H9 (cell line): ENCODE data around the gene GNE. TPM values are rescaled to one million over a fixed set of nuclear protein-coding genes. Genes with fewer than 3 reads are reported as not detected.

Experiments used
- DNase-seq: peaks from one replicate; pipeline ENCODE4 v3.0.0-alpha.2; 2017
- H2AFZ ChIP-seq: one replicate; pipeline ENCODE4 v1.6.1; 2013; ENCODE audit warnings: mild to moderate bottlenecking, low read length, control low read depth, moderate library complexity
- H2AK5ac ChIP-seq: 2 replicates; pipeline ENCODE4 v1.6.1; 2013; ENCODE audit warnings: low read length, control low read depth, mixed read lengths; ENCODE audit not compliant: insufficient read length
- H2BK120ac ChIP-seq: one replicate; pipeline ENCODE4 v1.6.1; 2013; ENCODE audit warnings: low read depth, mild to moderate bottlenecking, low read length, control low read depth, inconsistent platforms; ENCODE audit not compliant: poor library complexity, severe bottlenecking
- H2BK12ac ChIP-seq: 2 replicates; pipeline ENCODE4 v1.6.1; 2013; ENCODE audit warnings: low read length, control low read depth, mixed read lengths, low read depth; ENCODE audit not compliant: insufficient read length
- H2BK15ac ChIP-seq: 2 replicates; pipeline ENCODE4 v1.6.1; 2013; ENCODE audit warnings: low read depth, low read length, control low read depth
- H2BK20ac ChIP-seq: one replicate; pipeline ENCODE4 v1.6.1; 2013; ENCODE audit warnings: low read depth, mild to moderate bottlenecking, low read length, control low read depth, inconsistent platforms; ENCODE audit not compliant: poor library complexity, severe bottlenecking
- H2BK5ac ChIP-seq: 2 replicates; pipeline ENCODE4 v1.6.1; 2013; ENCODE audit warnings: low read length, control low read depth, mixed read lengths; ENCODE audit not compliant: insufficient read length
- H3K14ac ChIP-seq: 2 replicates; pipeline ENCODE4 v1.6.1; 2013; ENCODE audit warnings: low read length, control low read depth; ENCODE audit not compliant: insufficient read depth
- H3K18ac ChIP-seq: 2 replicates; pipeline ENCODE4 v1.6.1; 2013; ENCODE audit warnings: low read depth, mild to moderate bottlenecking, mixed read lengths, low read length, control low read depth; ENCODE audit not compliant: insufficient read length
- H3K23ac ChIP-seq: 2 replicates; pipeline ENCODE4 v1.6.1; 2013; ENCODE audit warnings: low read length, control low read depth, mixed read lengths, low read depth; ENCODE audit not compliant: insufficient read length
- H3K23me2 ChIP-seq: 2 replicates; pipeline ENCODE4 v1.6.1; 2013; ENCODE audit warnings: low read depth, mild to moderate bottlenecking, mixed read lengths, low read length, control low read depth; ENCODE audit not compliant: insufficient read length, poor library complexity, severe bottlenecking
- H3K27ac ChIP-seq: 2 replicates; pipeline ENCODE4 v1.5.1; 2013; ENCODE audit warnings: low read length, control low read depth, mixed read lengths, low read depth; ENCODE audit not compliant: insufficient read length
- H3K27me3 ChIP-seq: 2 replicates; pipeline ENCODE4 v1.6.1; 2013; ENCODE audit warnings: low read length, control low read depth, inconsistent platforms; ENCODE audit not compliant: insufficient read depth
- H3K4ac ChIP-seq: 2 replicates; pipeline ENCODE4 v1.6.1; 2013; ENCODE audit warnings: low read depth, mild to moderate bottlenecking, control low read depth, inconsistent platforms, low read length, moderate library complexity
- H3K4me1 ChIP-seq: 2 replicates; pipeline ENCODE4 v1.6.1; 2013; ENCODE audit warnings: low read length, control low read depth, inconsistent platforms; ENCODE audit not compliant: insufficient read depth
- H3K4me2 ChIP-seq: 2 replicates; pipeline ENCODE4 v1.6.1; 2013; ENCODE audit warnings: low read length, control low read depth, mixed read lengths; ENCODE audit not compliant: insufficient read length, insufficient read depth
- H3K56ac ChIP-seq: 2 replicates; pipeline ENCODE4 v1.6.1; 2013; ENCODE audit warnings: low read depth, mild to moderate bottlenecking, mixed read lengths, low read length, control low read depth; ENCODE audit not compliant: insufficient read length
- H3K79me1 ChIP-seq: 2 replicates; pipeline ENCODE4 v1.6.1; 2013; ENCODE audit warnings: low read depth, mild to moderate bottlenecking, moderate library complexity, low read length, control low read depth, inconsistent platforms; ENCODE audit not compliant: insufficient read depth, poor library complexity, severe bottlenecking
- H3K79me2 ChIP-seq: 2 replicates; pipeline ENCODE4 v1.6.1; 2013; ENCODE audit warnings: low read length, control low read depth, inconsistent platforms; ENCODE audit not compliant: insufficient read depth
- H3K9ac ChIP-seq: 2 replicates; pipeline ENCODE4 v1.6.1; 2013; ENCODE audit warnings: low read length, control low read depth, mixed read lengths; ENCODE audit not compliant: insufficient read length; ENCODE audit errors: extremely low read depth
- H3K9me3 ChIP-seq: one replicate; pipeline ENCODE4 v1.6.1; 2013; ENCODE audit warnings: low read depth, low read length, inconsistent platforms; ENCODE audit not compliant: control insufficient read depth
- H3T11ph ChIP-seq: one replicate; pipeline ENCODE4 v1.6.1; 2013; ENCODE audit warnings: mild to moderate bottlenecking, low read length, control low read depth, inconsistent platforms
- H4K20me1 ChIP-seq: one replicate; pipeline ENCODE4 v1.6.1; 2013; ENCODE audit not compliant: control insufficient read depth, insufficient read length, insufficient read depth
- H4K5ac ChIP-seq: 2 replicates; pipeline ENCODE4 v1.6.1; 2013; ENCODE audit warnings: low read depth, mild to moderate bottlenecking, mixed read lengths, low read length, control low read depth; ENCODE audit not compliant: insufficient read length
- H4K8ac ChIP-seq: replicated peaks from 2 replicates; pipeline ENCODE4 v1.6.1; 2013; ENCODE audit warnings: low read length, control low read depth, mixed read lengths, low read depth; ENCODE audit not compliant: insufficient read length
- H4K91ac ChIP-seq: 2 replicates; pipeline ENCODE4 v1.6.1; 2013; ENCODE audit warnings: low read depth, mild to moderate bottlenecking, moderate library complexity, mixed read lengths, low read length, control low read depth; ENCODE audit not compliant: insufficient read length
- H3K27ac Mint-ChIP-seq, 3 experiments: 2 replicates in 2 of 3; 3 replicates in 1 of 3; pipeline ENCODE4 v1.8.0; 2020 to 2021; ENCODE audit warnings: mixed read lengths in 3 of 3, mild to moderate bottlenecking in 1 of 3, moderate library complexity in 1 of 3
- H3K27me3 Mint-ChIP-seq: 2 replicates; pipeline ENCODE4 v1.8.0; 2021; ENCODE audit warnings: low read depth, mild to moderate bottlenecking, moderate library complexity, mixed read lengths
- H3K36me3 Mint-ChIP-seq, 3 experiments: 2 replicates in 2 of 3; 3 replicates in 1 of 3; pipeline ENCODE4 v1.8.0; 2020 to 2021; ENCODE audit warnings: low read depth in 3 of 3, mixed read lengths in 3 of 3; ENCODE audit not compliant: insufficient read depth in 1 of 3
- H3K4me1 Mint-ChIP-seq, 2 experiments: 2 replicates each; pipeline ENCODE4 v1.8.0; 2020; ENCODE audit warnings: mixed read lengths in 2 of 2
- H3K4me3 Mint-ChIP-seq, 2 experiments: 2 replicates in 1 of 2; 3 replicates in 1 of 2; pipeline ENCODE4 v1.8.0; 2020 to 2021; ENCODE audit warnings: mild to moderate bottlenecking in 2 of 2, mixed read lengths in 2 of 2, moderate library complexity in 1 of 2
- H3K9me3 Mint-ChIP-seq, 2 experiments: 2 replicates in 1 of 2; 3 replicates in 1 of 2; pipeline ENCODE4 v1.8.0; 2020; ENCODE audit warnings: mild to moderate bottlenecking in 2 of 2, mixed read lengths in 2 of 2, moderate library complexity in 1 of 2
- CTCF ChIP-seq: fragments of 200-600 bp; sonication (generic); conservative IDR thresholded peaks from 3 replicates; pipeline ENCODE4 v1.8.0; 2021; ENCODE audit warnings: antibody characterized with exemption, mild to moderate bottlenecking
- WGBS: extraction: QIAGEN DNeasy Blood & Tissue Kit; methylation state at CpG from one replicate; pipeline ENCODE4 v1.1.7; 2013; ENCODE audit warnings: missing lambda C conversion rate, low lambda C conversion rate, mixed read lengths; ENCODE audit not compliant: insufficient read length; ENCODE audit errors: extremely low coverage; 5-methylcytosine and 5-hydroxymethylcytosine counted together
- total RNA-seq: library from RNA; stranded (reverse); gene quantifications from 2 replicates; pipeline ENCODE4 v1.2.1, GENCODE V29; 2021

The GNE gene
- total RNA-seq, 1 experiment from 2014 or later, result 6.3 TPM

GRCh38 chr9:36276781-36277181, 18.5 kb upstream of the GNE start:
- H3K23ac ChIP-seq, result no peak overlapping the region
- no peak overlapping the region for H3K18ac ChIP-seq
- H2AFZ ChIP-seq, result peak overlapping the region; percentile 62
- H3K4me3 Mint-ChIP-seq, result no peak overlapping the region
- no peaks in the 10 kb centered on the region for H3K36me3 Mint-ChIP-seq
- H4K91ac ChIP-seq, result no peak overlapping the region
- TF ChIP-seq CTCF, result no peak
- H3K4ac ChIP-seq, result no peak overlapping the region
- no peak overlapping the region for H2BK20ac ChIP-seq
- peaks cover 3 to 8% of the 10 kb centered on the region in 2 experiments for H3K4me1 Mint-ChIP-seq
- H3K79me2 ChIP-seq, result no peaks in the 10 kb centered on the region
- no peak overlapping the region for H4K5ac ChIP-seq
- no peaks in the 10 kb centered on the region for H3K79me1 ChIP-seq
- H2BK15ac ChIP-seq, result no peak overlapping the region
- H3K56ac ChIP-seq, result no peak overlapping the region
- no peaks in the 10 kb centered on the region for H3K27me3 ChIP-seq
- H3K9me3 ChIP-seq, result no peaks in the 10 kb centered on the region
- peaks cover 2% of the 10 kb centered on the region; the same call in 1 of the 2 replicates for H3K4me1 ChIP-seq
- no peak overlapping the region for H3K4me2 ChIP-seq
- H2AK5ac ChIP-seq, result no peak overlapping the region
- no peak overlapping the region for H3K14ac ChIP-seq
- H4K20me1 ChIP-seq, result no peaks in the 10 kb centered on the region
- no peak overlapping the region for H2BK5ac ChIP-seq
- no peak overlapping the region for H3T11ph ChIP-seq
- no peak for DNase-seq
- H3K27ac Mint-ChIP-seq, result peak overlapping the region in 1 of 3 experiments; percentile 37; a peak in 2 of 7 replicates
- H2BK120ac ChIP-seq, result no peak overlapping the region
- no peaks in the 10 kb centered on the region; a peak in 1 of 5 replicates for H3K9me3 Mint-ChIP-seq
- no peaks in the 10 kb centered on the region for H3K23me2 ChIP-seq
- no peak overlapping the region for H2BK12ac ChIP-seq
- H3K9ac ChIP-seq, result no peak overlapping the region
- H3K27me3 Mint-ChIP-seq, result no peaks in the 10 kb centered on the region
- WGBS, result no CpG with 5 or more reads among the region's 7 CpGs
- no peak overlapping the region for H3K27ac ChIP-seq
- H4K8ac ChIP-seq, result no peak overlapping the region
